WTC11 (cell line): Measurements from ENCODE around the gene HCFC2. TPM values are rescaled to one million over a fixed set of nuclear protein-coding genes. Genes with fewer than 3 reads are reported as not detected.

Experiments
- ATAC-seq: fragments of 200-7000 bp; cut with Tn5 transposase; 2 replicates; pipeline ENCODE4 v1.10.0; 2021; ENCODE audit warnings: mild to moderate bottlenecking, moderate library complexity
- CTCF ChIA-PET: fragments of 300-600 bp; sonication (Branson Sonifier 250); formaldehyde crosslinking; loops from one replicate; lab custom pipeline; 2021; ENCODE audit warnings: antibody characterized with exemption; lab: Charles Lee
- POLR2A ChIA-PET: fragments of 350-600 bp; sonication (Branson Sonifier 250); formaldehyde crosslinking; loops from one replicate; lab custom pipeline; 2021; ENCODE audit warnings: antibody characterized with exemption; lab: Charles Lee
- DNase-seq: peaks from one replicate; pipeline ENCODE4 v3.0.0; 2021; ENCODE audit warnings: low spot score
- H3K27ac Mint-ChIP-seq: 2 replicates; pipeline ENCODE4 v1.8.0; 2021; ENCODE audit warnings: mixed read lengths
- H3K27me3 Mint-ChIP-seq: 2 replicates; pipeline ENCODE4 v1.8.0; 2021; ENCODE audit warnings: low read depth, mild to moderate bottlenecking, moderate library complexity, mixed read lengths
- H3K36me3 Mint-ChIP-seq: 2 replicates; pipeline ENCODE4 v1.8.0; 2021; ENCODE audit warnings: mixed read lengths
- H3K4me1 Mint-ChIP-seq: 2 replicates; pipeline ENCODE4 v1.8.0; 2022; ENCODE audit warnings: mixed read lengths
- H3K4me3 Mint-ChIP-seq: 2 replicates; pipeline ENCODE4 v1.8.0; 2021; ENCODE audit warnings: mild to moderate bottlenecking, moderate library complexity, mixed read lengths
- H3K9me3 Mint-ChIP-seq: 2 replicates; pipeline ENCODE4 v1.8.0; 2021; ENCODE audit warnings: mixed read lengths
- AFF4 ChIP-seq: sonication (generic); formaldehyde crosslinking; IDR thresholded peaks from 2 replicates; pipeline ENCODE4 v1.8.1; 2023; ENCODE audit warnings: mild to moderate bottlenecking, missing genetic modification reagents, borderline replicate concordance
- ATF1 ChIP-seq: sonication (generic); formaldehyde crosslinking; IDR thresholded peaks from 2 replicates; pipeline ENCODE4 v1.8.1; 2023; ENCODE audit warnings: mild to moderate bottlenecking, moderate library complexity, missing genetic modification reagents
- CTCF ChIP-seq: fragments of 200-600 bp; IDR thresholded peaks from 2 replicates; pipeline ENCODE4 v1.8.0; 2022; ENCODE audit warnings: antibody characterized with exemption
- FOXJ3 ChIP-seq: sonication (generic); formaldehyde crosslinking; IDR thresholded peaks from 2 replicates; pipeline ENCODE4 v1.9.0; 2021; ENCODE audit warnings: missing genetic modification reagents, mild to moderate bottlenecking, borderline replicate concordance
- HMGA2 ChIP-seq: fragments of 250-450 bp; sonication (Bioruptor Pico); IDR thresholded peaks from 2 replicates; pipeline ENCODE4 v1.4.0; 2021; ENCODE audit warnings: mild to moderate bottlenecking, moderate library complexity
- IRF2 ChIP-seq: sonication (generic); formaldehyde crosslinking; IDR thresholded peaks from 2 replicates; pipeline ENCODE4 v1.8.0; 2022; ENCODE audit warnings: low read depth, missing genetic modification reagents, borderline replicate concordance
- KAT7 ChIP-seq: sonication (generic); formaldehyde crosslinking; IDR thresholded peaks from 2 replicates; pipeline ENCODE4 v1.8.1; 2023; ENCODE audit warnings: missing genetic modification reagents, mild to moderate bottlenecking, borderline replicate concordance
- MAX ChIP-seq: sonication (generic); formaldehyde crosslinking; IDR thresholded peaks from 2 replicates; pipeline ENCODE4 v1.8.0; 2022; ENCODE audit warnings: mild to moderate bottlenecking, missing genetic modification reagents
- NFYB ChIP-seq: sonication (generic); formaldehyde crosslinking; conservative IDR thresholded peaks from 2 replicates; pipeline ENCODE4 v1.8.0; 2022; ENCODE audit warnings: low read depth, missing genetic modification reagents
- SMAD4 ChIP-seq: sonication (generic); formaldehyde crosslinking; IDR thresholded peaks from 2 replicates; pipeline ENCODE4 v1.8.0; 2022; ENCODE audit warnings: mild to moderate bottlenecking, missing genetic modification reagents
- SP1 ChIP-seq: sonication (generic); formaldehyde crosslinking; conservative IDR thresholded peaks from 2 replicates; pipeline ENCODE4 v1.8.1; 2022; ENCODE audit warnings: missing genetic modification reagents
- ZNF121 ChIP-seq: sonication (generic); formaldehyde crosslinking; IDR thresholded peaks from 2 replicates; pipeline ENCODE4 v1.8.0; 2023; ENCODE audit warnings: missing genetic modification reagents
- ZNF396 ChIP-seq: fragments of 250-450 bp; sonication (Bioruptor Pico); IDR thresholded peaks from 2 replicates; pipeline ENCODE4 v1.8.0; 2021; ENCODE audit warnings: mild to moderate bottlenecking, moderate library complexity, borderline replicate concordance
- total RNA-seq: library from RNA; stranded (reverse); gene quantifications from 3 replicates; pipeline ENCODE4 v1.2.3, GENCODE V29; 2021
- TF ChIP-seq, protein P1 (sequence below): sonication (generic); formaldehyde crosslinking; IDR thresholded peaks from 2 replicates; pipeline ENCODE4 v1.8.1; 2022; ENCODE audit warnings: low read depth, mild to moderate bottlenecking, moderate library complexity, missing genetic modification reagents, borderline replicate concordance
- TF ChIP-seq, protein P2 (sequence below): sonication (generic); formaldehyde crosslinking; IDR thresholded peaks from 2 replicates; pipeline ENCODE4 v1.8.1; 2022; ENCODE audit warnings: mild to moderate bottlenecking, moderate library complexity, missing genetic modification reagents
- TF ChIP-seq, protein P3 (sequence below): fragments of 250-450 bp; sonication (Bioruptor Pico); IDR thresholded peaks from 2 replicates; pipeline ENCODE4 v1.9.0; 2021; ENCODE audit warnings: moderate library complexity, mild to moderate bottlenecking, inconsistent platforms, borderline replicate concordance
- TF ChIP-seq, protein P4 (sequence below): sonication (generic); formaldehyde crosslinking; IDR thresholded peaks from 2 replicates; pipeline ENCODE4 v1.8.0; 2022; ENCODE audit warnings: mild to moderate bottlenecking, missing genetic modification reagents

HCFC2 gene
- total RNA-seq, 1 experiment from 2014 or later, result 1.6 TPM

- Mint-ChIP-seq H3K4me3 (no peak overlapping the region), H3K27ac (no peak overlapping the region), H3K27me3 (peaks cover 29% of the 10 kb centered on the region), H3K36me3 (no peaks in the 10 kb centered on the region), H3K9me3 (no peaks in the 10 kb centered on the region), H3K4me1 (peaks cover 6% of the 10 kb centered on the region)
- POLR2A ChIA-PET, result no interaction called here
- CTCF ChIA-PET, result no interaction called here
- no peak for TF ChIP-seq HMGA2
- ATAC-seq (no peak), DNase-seq (no peak)
Measured at GRCh38 chr12:104142543-104142942, 78.2 kb downstream of the HCFC2 start.

GRCh38 chr12:104143002-104143401 lies 78.7 kb downstream of the HCFC2 start:
- no peaks in the 10 kb centered on the region for H3K9me3 Mint-ChIP-seq
- no peak for ATAC-seq
- TF ChIP-seq CTCF, result no peak
- CTCF ChIA-PET, result no interaction called here
- H3K27me3 Mint-ChIP-seq, result peaks cover 29% of the 10 kb centered on the region
- H3K36me3 Mint-ChIP-seq, result no peaks in the 10 kb centered on the region
- POLR2A ChIA-PET, result no interaction called here
- peaks cover 6% of the 10 kb centered on the region for H3K4me1 Mint-ChIP-seq
- DNase-seq, result no peak
- H3K4me3 Mint-ChIP-seq, result no peak overlapping the region
- H3K27ac Mint-ChIP-seq, result no peak overlapping the region

GRCh38 chr12:104143918-104144317 lies 79.6 kb downstream of the HCFC2 start:
- ChIA-PET POLR2A (no interaction called here), CTCF (interaction anchor here (0.7 kb wide), 1 partner anchor 110 kb away, joined by 3 read pairs; no protein-coding TSS in a partner anchor)
- H3K36me3 Mint-ChIP-seq, result no peaks in the 10 kb centered on the region
- H3K4me3 Mint-ChIP-seq, result no peak overlapping the region
- no peak for TF ChIP-seq FOXJ3
- TF ChIP-seq, protein P1, sequence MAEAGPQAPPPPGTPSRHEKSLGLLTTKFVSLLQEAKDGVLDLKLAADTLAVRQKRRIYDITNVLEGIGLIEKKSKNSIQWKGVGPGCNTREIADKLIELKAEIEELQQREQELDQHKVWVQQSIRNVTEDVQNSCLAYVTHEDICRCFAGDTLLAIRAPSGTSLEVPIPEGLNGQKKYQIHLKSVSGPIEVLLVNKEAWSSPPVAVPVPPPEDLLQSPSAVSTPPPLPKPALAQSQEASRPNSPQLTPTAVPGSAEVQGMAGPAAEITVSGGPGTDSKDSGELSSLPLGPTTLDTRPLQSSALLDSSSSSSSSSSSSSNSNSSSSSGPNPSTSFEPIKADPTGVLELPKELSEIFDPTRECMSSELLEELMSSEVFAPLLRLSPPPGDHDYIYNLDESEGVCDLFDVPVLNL, result no peak
- peaks cover 25% of the 10 kb centered on the region for H3K27me3 Mint-ChIP-seq
- no peaks in the 10 kb centered on the region for H3K9me3 Mint-ChIP-seq
- H3K27ac Mint-ChIP-seq, result no peak overlapping the region
- DNase-seq, result no peak
- peaks cover 3% of the 10 kb centered on the region for H3K4me1 Mint-ChIP-seq
- no peak for ATAC-seq

DNA sequence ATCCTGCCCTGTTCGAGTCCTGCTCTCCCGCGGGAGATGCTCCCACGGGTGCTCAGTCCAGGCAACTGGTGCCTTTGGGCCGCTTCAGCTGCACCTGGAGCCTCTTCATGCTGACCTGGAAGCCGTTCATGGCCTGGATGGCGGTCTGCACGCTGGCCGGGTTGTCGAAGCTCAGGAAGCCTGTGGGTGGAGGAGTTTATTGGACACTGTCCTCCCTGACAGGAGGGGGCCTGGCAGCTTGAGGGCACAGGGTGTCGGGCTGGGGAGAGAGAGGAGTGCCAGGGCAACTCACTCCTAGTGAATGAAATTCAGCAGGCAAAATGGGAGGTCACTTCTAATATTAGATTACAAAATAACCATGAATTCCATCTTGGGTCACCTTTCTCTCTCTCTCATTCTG lies 83.0 kb downstream of the HCFC2 start:
- Mint-ChIP-seq H3K4me1 (no peaks in the 10 kb centered on the region), H3K4me3 (no peak overlapping the region), H3K27ac (no peak overlapping the region), H3K36me3 (no peaks in the 10 kb centered on the region), H3K9me3 (no peaks in the 10 kb centered on the region), H3K27me3 (no peaks in the 10 kb centered on the region; the same call in none of the 2 replicates)
- DNase-seq (no peak), ATAC-seq (no peak)
- ChIA-PET POLR2A (no interaction called here), CTCF (no interaction called here)
- TF ChIP-seq ATF1 (CRISPR knock-in tag), result no peak
- TF ChIP-seq ZNF121 (CRISPR knock-in tag), result no peak
- TF ChIP-seq CTCF, result no peak
- TF ChIP-seq NFYB (CRISPR knock-in tag), result no peak
- TF ChIP-seq SP1 (CRISPR knock-in tag), result no peak
- TF ChIP-seq KAT7, result no peak
- no peak for TF ChIP-seq MAX (CRISPR knock-in tag)
- TF ChIP-seq, protein P2, sequence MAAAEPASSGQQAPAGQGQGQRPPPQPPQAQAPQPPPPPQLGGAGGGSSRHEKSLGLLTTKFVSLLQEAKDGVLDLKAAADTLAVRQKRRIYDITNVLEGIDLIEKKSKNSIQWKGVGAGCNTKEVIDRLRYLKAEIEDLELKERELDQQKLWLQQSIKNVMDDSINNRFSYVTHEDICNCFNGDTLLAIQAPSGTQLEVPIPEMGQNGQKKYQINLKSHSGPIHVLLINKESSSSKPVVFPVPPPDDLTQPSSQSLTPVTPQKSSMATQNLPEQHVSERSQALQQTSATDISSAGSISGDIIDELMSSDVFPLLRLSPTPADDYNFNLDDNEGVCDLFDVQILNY, result no peak
- no peak for TF ChIP-seq SMAD4 (CRISPR knock-in tag)
- TF ChIP-seq, protein P3, sequence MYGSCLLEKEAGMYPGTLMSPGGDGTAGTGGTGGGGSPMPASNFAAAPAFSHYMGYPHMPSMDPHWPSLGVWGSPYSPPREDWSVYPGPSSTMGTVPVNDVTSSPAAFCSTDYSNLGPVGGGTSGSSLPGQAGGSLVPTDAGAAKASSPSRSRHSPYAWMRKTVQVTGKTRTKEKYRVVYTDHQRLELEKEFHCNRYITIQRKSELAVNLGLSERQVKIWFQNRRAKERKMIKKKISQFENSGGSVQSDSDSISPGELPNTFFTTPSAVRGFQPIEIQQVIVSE (CRISPR knock-in tag), result no peak
- no peak for TF ChIP-seq IRF2 (CRISPR knock-in tag)
- no peak for TF ChIP-seq ZNF396 (CRISPR knock-in tag)
- no peak for TF ChIP-seq AFF4 (CRISPR knock-in tag)
- TF ChIP-seq, protein P4, sequence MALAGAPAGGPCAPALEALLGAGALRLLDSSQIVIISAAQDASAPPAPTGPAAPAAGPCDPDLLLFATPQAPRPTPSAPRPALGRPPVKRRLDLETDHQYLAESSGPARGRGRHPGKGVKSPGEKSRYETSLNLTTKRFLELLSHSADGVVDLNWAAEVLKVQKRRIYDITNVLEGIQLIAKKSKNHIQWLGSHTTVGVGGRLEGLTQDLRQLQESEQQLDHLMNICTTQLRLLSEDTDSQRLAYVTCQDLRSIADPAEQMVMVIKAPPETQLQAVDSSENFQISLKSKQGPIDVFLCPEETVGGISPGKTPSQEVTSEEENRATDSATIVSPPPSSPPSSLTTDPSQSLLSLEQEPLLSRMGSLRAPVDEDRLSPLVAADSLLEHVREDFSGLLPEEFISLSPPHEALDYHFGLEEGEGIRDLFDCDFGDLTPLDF (CRISPR knock-in tag), result no peak
